Measurements from ENCODE around the gene ITPA. TPM values are rescaled to one million over a fixed set of nuclear protein-coding genes. Genes with fewer than 3 reads are reported as not detected.

Gene ITPA
- total RNA-seq, 1 donor from 2014 or later = 43.4 TPM

DNA sequence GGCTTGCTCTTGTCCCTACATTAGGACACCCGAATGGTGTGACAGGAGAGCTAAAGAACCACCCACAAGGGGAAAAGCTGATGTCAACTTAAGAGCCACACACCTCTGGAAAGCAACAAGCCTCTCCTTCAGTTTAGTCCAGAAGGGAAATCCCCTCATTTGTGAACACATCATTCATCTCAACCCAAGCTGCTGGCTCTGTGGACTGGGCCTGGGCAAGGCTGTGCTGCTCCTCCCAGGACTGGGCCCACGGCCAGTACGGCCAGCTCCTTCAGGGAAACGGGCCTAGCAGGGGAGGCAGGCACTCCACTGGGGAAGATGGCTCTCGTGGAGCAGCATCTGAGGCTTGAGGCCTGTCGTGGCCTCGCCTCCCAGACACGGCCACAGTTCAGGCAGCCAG, 42.5 kb downstream of the ITPA start:
- TF ChIP-seq, protein P1, sequence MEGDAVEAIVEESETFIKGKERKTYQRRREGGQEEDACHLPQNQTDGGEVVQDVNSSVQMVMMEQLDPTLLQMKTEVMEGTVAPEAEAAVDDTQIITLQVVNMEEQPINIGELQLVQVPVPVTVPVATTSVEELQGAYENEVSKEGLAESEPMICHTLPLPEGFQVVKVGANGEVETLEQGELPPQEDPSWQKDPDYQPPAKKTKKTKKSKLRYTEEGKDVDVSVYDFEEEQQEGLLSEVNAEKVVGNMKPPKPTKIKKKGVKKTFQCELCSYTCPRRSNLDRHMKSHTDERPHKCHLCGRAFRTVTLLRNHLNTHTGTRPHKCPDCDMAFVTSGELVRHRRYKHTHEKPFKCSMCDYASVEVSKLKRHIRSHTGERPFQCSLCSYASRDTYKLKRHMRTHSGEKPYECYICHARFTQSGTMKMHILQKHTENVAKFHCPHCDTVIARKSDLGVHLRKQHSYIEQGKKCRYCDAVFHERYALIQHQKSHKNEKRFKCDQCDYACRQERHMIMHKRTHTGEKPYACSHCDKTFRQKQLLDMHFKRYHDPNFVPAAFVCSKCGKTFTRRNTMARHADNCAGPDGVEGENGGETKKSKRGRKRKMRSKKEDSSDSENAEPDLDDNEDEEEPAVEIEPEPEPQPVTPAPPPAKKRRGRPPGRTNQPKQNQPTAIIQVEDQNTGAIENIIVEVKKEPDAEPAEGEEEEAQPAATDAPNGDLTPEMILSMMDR (IDR thresholded peaks at IDR 0.05) = no peak
- intact Hi-C loops (cut with DNase I) = no loop called here
- ATAC-seq = no peak

DNA sequence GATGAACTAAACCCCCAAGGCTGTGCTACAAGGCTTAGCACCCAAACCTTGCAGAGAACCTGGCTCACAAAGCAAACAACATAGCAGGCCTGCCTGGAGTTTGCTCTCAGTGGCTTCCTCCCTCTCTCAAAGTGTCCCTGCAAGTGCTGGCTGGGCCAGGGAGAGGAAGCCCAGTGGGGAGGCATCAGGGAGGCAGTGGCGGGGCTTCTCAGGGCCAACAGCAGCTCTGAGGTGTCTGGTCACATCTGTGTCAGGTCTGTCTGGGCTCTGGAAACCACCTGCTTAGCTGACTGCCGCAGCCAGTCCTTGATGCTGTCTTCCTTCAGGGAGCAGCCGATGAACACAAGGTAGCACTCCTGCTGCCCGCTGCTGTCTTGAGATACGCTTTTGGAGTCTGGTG, 46.4 kb downstream of the ITPA start:
- Histone ChIP-seq H3K4me1 (no peaks in the 10 kb centered on the region), H3K27ac (no peak overlapping the region), H3K4me3 (no peak overlapping the region), H3K9me3 (no peaks in the 10 kb centered on the region), H3K36me3 (peaks cover 78% of the 10 kb centered on the region), H3K27me3 (no peaks in the 10 kb centered on the region)
- intact Hi-C loops (cut with DNase I) = no loop called here
- TF ChIP-seq, protein P1 (IDR thresholded peaks at IDR 0.05) = no peak
- ATAC-seq (no peak), DNase-seq (no peak)

More for the DNA sequence above, 42.5 kb downstream of the ITPA start:
- Histone ChIP-seq H3K27me3 (peaks cover 8% of the 10 kb centered on the region), H3K36me3 (peaks cover 52% of the 10 kb centered on the region), H3K4me3 (no peak overlapping the region), H3K4me1 (peaks cover 10% of the 10 kb centered on the region), H3K27ac (no peak overlapping the region), H3K9me3 (no peaks in the 10 kb centered on the region)
- no peak for DNase-seq

DNA sequence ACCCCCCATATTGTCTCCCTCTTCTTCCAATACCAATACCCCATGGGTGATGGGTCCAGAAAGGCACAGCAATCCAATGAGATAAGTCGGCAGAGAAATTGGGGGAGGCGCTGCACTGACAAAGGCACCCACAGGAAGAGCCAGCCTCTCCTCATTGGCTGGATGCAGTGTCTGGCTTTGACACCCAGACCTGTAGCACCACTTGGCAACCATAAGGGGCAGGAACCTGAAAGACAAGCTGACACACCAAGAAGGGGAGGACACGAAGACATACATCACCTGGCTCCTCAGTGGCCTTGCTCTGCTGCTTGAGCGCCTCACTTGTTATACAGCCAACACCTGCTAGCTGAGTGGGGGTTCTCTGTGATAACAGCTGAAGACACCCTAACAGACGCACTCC, 49.1 kb downstream of the ITPA start:
- Histone ChIP-seq H3K4me1 (no peaks in the 10 kb centered on the region), H3K27ac (no peak overlapping the region), H3K27me3 (no peaks in the 10 kb centered on the region), H3K36me3 (peaks cover 87% of the 10 kb centered on the region), H3K9me3 (no peaks in the 10 kb centered on the region), H3K4me3 (no peak overlapping the region)
- TF ChIP-seq, protein P1 (IDR thresholded peaks at IDR 0.05) = no peak
- intact Hi-C loops (cut with DNase I) = no loop called here
- ATAC-seq = no peak
- no peak for DNase-seq

DNA sequence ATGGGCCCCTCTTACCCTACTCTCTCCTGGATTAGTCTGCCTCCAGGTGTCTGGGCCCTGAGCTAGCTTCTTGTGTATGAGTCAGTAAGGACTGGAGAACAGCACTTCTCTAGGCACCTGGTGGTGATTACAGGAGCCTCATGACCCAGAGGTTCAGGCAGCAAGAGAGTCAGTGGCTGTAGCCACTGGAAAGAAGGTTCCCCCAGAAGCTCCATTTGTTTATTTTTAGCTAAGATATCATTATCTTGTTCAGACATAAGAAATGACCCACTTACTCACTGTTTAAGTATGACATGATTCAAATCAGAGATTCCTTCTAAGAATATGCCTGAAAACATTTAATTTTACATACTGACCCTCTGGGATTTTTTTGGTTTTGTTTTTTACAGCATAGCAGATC, 53.3 kb downstream of the ITPA start:
- intact Hi-C loops (cut with DNase I) = no loop called here
- Histone ChIP-seq H3K27ac (no peak overlapping the region), H3K9me3 (no peaks in the 10 kb centered on the region), H3K27me3 (no peaks in the 10 kb centered on the region), H3K36me3 (peaks cover 80% of the 10 kb centered on the region), H3K4me3 (no peak overlapping the region), H3K4me1 (no peaks in the 10 kb centered on the region)
- ATAC-seq (no peak), DNase-seq (no peak)
- TF ChIP-seq, protein P1 (IDR thresholded peaks at IDR 0.05) = no peak

DNA sequence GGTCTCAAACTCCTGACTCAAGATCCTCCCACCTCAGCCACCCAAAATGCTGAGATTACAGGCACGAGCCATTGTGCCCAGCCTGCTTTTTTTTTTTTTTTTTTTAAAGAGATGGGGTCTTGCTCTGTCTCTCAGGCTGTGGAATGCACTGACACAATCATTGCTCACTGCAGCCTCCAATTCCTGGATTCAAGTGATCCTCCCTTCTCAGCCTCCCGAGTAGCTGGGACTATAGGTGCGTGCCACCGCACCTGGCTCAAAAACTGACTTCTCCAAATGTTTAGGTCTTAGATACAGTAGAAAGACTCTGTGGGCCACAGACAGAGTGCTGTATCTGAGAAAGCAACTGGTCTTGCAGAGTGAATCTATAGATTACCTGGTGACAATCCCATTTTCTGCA, 60.8 kb downstream of the ITPA start:
- Histone ChIP-seq H3K36me3 (peaks cover 72% of the 10 kb centered on the region), H3K9me3 (no peaks in the 10 kb centered on the region), H3K27me3 (no peaks in the 10 kb centered on the region), H3K4me3 (no peak overlapping the region), H3K27ac (no peak overlapping the region), H3K4me1 (no peaks in the 10 kb centered on the region)
- DNase-seq = no peak
- intact Hi-C loops (cut with DNase I) = no loop called here
- TF ChIP-seq, protein P1 (IDR thresholded peaks at IDR 0.05) = no peak
- ATAC-seq = no peak

DNA sequence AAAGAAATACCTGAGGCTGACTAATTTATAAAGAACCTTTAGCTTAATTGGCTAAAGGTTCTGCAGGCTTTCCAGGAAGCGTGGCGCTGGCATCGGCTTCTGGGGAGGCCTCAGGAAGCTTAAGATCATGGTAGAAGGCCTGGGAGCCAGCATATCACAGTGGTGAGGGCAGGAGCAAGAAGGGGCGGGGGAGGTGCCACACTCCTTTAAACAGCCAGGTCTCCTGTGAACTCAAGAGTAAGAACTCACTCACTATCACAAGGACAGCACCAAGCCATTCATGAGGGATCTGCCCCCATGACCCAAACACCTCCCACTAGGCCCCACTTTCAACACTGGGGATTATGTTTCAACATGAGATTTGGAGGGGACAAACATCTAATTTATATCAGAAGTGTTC, 64.1 kb downstream of the ITPA start:
- no peak for DNase-seq
- Histone ChIP-seq H3K27me3 (no peaks in the 10 kb centered on the region), H3K27ac (no peak overlapping the region), H3K4me3 (no peak overlapping the region), H3K9me3 (no peaks in the 10 kb centered on the region), H3K4me1 (no peaks in the 10 kb centered on the region), H3K36me3 (peaks cover 82% of the 10 kb centered on the region)
- no peak for ATAC-seq
- TF ChIP-seq, protein P1 (IDR thresholded peaks at IDR 0.05) = no peak
- intact Hi-C loops (cut with DNase I) = no loop called here

Measured in upper lobe of right lung (tissue), 1 donor.